Limb (tissue), 2 donors: ENCODE data around the gene NTRK2.
"Not testable (repeated sequence)": the region's sequence is repeated elsewhere in the genome, so short reads cannot be mapped to it uniquely, and the experiment has no call there.

Experiments
- DNase-seq, 2 donors: peaks; one replicate each; pipeline ENCODE4 v3.0.0-alpha.2; 2016; ENCODE audit errors: extremely low spot score in 2 of 2

Gene NTRK2

DNA sequence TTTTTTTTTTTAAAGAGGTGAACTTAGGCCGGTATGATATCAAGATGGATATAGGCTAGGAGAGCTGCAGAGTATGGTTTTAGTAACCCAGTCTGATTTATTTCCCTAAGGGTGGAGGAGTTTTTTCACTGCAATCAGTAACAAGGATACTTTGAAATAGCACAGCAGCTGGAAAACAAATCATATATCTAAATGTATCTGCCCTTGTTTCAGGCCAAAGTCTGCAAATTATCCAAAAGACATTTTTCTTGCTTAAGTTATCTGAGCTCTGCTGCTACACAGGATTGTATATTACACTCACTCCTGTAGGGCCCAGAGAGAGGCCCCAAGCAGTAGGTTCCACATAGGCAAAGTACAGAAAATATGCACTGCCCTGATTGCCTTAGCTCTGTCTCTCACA, 222.4 kb downstream of the NTRK2 start:
- peak in 1 of 2 donors; percentile 27 for DNase-seq

- no peak for DNase-seq
These were observed 224.0 kb downstream of the NTRK2 start for GRCh38 chr9:84893419-84894128.

GRCh38 chr9:84894859-84895258, 225.3 kb downstream of the NTRK2 start:
- no peak for DNase-seq

DNA sequence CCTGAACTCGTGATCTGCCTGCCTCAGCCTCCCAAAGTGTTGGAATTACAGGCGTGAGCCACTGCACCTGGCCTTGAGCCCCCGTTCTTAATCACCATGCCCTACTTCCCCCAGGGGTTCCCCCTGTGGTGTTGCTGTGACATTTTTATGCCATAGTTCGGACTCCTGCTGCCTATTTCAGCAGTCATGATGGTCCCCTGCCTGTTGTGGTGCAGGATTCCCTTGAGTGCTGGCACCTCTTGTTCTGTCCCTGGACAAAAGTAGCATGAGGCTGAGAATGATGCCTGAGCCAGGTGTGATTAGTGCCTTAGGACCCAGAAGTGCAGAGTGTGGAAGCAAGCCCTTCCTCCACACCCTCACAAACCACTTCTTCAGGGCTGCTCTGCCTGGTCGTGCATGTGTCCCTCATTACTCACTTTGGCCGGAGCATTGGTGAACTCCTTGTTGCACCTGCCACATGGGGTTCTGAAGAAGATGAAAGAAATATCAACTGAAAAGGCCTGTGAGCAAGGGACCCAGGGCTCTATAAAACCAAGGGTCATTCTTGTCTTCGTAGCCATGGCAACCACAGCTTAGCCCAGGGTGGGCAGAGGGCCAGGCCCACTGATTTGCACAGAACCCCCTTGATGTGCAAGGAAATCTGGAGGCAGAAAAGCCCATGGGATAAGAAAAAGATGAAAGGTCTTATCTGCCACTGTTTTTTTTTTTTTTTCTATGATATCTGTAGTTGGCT, 228.0 kb downstream of the NTRK2 start:
- DNase-seq = no peak

GRCh38 chr9:84898188-84898587, 228.7 kb downstream of the NTRK2 start:
- DNase-seq = no peak

- DNase-seq = not testable (repeated sequence)
These were observed 229.1 kb downstream of the NTRK2 start for GRCh38 chr9:84898618-84899017.

- DNase-seq = no peak
These were observed 229.8 kb downstream of the NTRK2 start for GRCh38 chr9:84899326-84899725.

GRCh38 chr9:84900421-84900820, 230.9 kb downstream of the NTRK2 start:
- DNase-seq = no peak

DNA sequence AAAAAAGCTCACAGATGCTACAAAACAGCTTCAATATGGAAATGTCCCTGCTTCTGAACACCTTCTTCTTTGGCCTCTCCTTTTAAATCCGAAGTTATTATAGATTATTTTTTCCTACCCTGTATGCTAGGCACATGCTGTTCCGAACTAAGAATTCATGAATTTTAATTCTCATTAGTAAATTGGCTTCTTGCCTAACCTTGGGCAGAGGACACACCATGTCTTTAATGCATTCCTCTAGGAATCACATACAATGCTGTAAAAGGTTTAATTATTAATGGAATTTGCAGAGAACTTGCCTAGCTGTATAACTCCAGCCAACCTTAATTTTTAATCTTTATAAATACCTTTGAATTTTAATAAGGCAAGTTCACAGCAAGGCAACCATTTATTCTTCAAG, 234.4 kb downstream of the NTRK2 start:
- no peak for DNase-seq

DNA sequence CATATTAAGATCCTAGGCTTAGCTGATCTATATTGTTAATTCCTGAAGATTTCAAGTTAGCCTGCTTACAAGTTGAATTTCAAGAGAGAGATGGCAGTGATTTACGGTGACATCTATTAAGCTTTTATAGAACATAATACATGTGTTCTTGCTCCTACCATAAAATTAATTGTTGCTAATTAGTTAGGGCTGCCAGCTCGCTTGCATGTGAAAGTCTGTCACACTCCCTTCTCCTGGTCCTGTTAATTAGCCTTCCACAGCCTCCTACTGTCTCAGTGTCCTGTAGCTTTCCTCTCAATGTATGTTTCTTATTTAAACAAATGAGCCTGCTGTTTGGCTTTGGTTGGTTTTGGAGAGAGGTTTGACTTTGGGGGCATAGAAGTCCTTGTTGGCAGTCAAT, 247.2 kb downstream of the NTRK2 start:
- no peak for DNase-seq

GRCh38 chr9:84917366-84918070, 248.0 kb downstream of the NTRK2 start:
- DNase-seq = no peak

DNA sequence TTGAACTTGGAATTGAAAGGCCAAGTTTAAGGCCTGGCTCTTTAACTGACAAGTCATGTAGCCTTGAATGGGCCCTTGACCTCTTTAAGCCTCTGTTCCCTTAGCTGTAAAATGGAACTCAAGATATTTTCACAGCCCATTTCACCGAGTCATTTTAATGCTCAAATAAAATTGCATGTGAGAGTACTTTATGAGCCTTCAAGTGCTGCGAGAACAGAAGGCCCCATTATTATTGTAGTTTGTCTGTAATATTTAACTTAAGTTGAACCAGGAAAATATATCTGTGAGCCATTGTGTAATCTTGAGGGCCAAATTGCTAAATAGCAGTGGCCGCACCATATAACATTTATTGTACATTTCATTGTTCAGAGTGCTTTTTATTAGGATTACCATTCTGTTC, 249.9 kb downstream of the NTRK2 start:
- no peak for DNase-seq

DNA sequence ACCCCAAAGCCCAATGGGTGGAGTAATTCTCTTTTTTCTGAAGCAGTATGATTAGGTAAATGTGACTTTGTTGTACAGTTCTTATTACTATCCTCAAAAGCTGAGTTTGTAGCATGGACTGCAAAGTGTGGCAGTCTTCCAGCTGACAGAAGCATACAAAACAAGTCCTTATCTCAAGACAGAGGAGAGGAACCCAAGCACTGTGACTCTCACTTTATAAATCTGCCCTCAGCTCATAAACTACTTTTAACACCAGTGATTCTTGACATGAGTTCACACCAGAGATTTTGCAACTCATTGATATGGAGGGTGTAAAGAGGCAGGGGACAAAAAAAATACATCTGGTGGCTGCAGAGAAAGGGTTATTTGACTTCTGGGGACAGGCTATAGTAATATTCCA, 251.6 kb downstream of the NTRK2 start:
- DNase-seq = no peak

GRCh38 chr9:84922051-84922450, 252.5 kb downstream of the NTRK2 start:
- DNase-seq = no peak

GRCh38 chr9:84924266-84924665, 254.7 kb downstream of the NTRK2 start:
- DNase-seq = no peak

DNA sequence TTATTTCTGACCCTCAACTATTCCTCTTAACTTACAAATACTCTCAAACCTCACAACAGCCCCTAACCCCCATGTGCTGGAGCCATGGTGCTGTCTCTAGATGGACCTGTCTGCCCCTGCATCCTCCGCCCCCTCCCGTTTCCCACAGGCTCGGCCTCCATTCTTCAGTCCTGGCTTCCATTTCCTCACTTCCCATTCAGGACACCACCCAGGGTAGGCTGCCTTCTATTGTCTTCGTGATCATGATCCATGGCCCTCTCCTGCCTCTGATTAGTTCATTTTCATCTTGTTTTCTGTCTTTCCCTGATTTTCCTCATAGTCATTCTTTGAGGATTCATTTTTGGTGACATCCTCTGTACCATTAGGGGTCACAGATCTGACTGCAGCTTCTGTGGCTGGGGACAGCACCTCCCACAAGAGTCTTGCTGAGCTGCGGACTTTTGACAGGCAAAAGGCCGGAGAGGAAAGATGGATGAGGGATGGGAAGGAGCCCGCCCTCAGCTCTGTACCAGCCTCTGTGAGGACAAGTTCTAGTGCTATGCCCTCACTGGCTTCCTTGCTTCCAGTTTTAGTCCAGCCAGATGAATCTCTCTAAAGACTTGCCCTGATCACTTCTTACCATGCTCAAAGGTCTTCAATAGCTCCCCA, 255.8 kb downstream of the NTRK2 start:
- no peak for DNase-seq

GRCh38 chr9:84926793-84927192, 257.3 kb downstream of the NTRK2 start:
- no peak for DNase-seq

DNA sequence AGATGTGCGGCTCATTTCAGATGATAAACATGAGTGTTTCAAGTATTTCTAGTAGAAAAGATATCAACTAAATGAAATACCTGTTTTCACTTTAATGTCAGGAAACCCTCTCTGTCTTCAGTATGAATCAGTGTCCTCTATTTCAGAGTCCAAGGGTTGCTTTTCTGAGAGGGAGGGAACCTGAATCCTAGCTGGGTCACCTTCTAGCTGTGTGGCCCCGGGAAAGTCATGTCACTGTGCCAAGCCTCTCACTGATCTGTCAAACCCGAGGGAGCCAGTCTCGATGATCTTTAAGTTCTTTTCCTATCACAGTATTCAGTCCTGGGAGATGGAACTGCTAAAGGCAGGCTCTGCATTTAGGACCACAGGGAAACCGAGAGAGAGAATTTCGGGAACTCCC, 258.9 kb downstream of the NTRK2 start:
- DNase-seq = no peak

GRCh38 chr9:84929068-84929467, 259.5 kb downstream of the NTRK2 start:
- DNase-seq = no peak

GRCh38 chr9:84932915-84933527, 263.5 kb downstream of the NTRK2 start:
- DNase-seq = no peak

GRCh38 chr9:84935528-84936117, 266.1 kb downstream of the NTRK2 start:
- no peak for DNase-seq
